ENCODE measurements around the gene RACGAP1.

- TF ChIP-seq ZNF384 (IDR thresholded peaks at IDR 0.05) (no peak), NFRKB (IDR thresholded peaks at IDR 0.05) (no peak), SP1 (IDR thresholded peaks at IDR 0.05) (no peak), BHLHE40 (IDR thresholded peaks at IDR 0.05; ENCODE audit: borderline replicate concordance) (no peak), ARNT (IDR thresholded peaks at IDR 0.05) (no peak), SUZ12 (IDR thresholded peaks at IDR 0.05) (no peak), TARDBP (IDR thresholded peaks at IDR 0.05) (no peak), FOXM1 (IDR thresholded peaks at IDR 0.05; ENCODE audit: borderline replicate concordance) (no peak), CTBP1 (IDR thresholded peaks at IDR 0.05; ENCODE audit: borderline replicate concordance) (no peak), PKNOX1 (IDR thresholded peaks at IDR 0.05) (no peak), FOXA1 (IDR thresholded peaks at IDR 0.05) (no peak), FOXK2 (IDR thresholded peaks at IDR 0.05) (no peak)
Observed at GRCh38 chr12:49998453-49998852, 26.8 kb downstream of the RACGAP1 start.

Data from HEK293T (cell line).